Measurements from ENCODE around the gene VAV2.
A peak's percentile ranks its signal among the peaks of the same experiment; 100 is the strongest.

Gene VAV2

DNA sequence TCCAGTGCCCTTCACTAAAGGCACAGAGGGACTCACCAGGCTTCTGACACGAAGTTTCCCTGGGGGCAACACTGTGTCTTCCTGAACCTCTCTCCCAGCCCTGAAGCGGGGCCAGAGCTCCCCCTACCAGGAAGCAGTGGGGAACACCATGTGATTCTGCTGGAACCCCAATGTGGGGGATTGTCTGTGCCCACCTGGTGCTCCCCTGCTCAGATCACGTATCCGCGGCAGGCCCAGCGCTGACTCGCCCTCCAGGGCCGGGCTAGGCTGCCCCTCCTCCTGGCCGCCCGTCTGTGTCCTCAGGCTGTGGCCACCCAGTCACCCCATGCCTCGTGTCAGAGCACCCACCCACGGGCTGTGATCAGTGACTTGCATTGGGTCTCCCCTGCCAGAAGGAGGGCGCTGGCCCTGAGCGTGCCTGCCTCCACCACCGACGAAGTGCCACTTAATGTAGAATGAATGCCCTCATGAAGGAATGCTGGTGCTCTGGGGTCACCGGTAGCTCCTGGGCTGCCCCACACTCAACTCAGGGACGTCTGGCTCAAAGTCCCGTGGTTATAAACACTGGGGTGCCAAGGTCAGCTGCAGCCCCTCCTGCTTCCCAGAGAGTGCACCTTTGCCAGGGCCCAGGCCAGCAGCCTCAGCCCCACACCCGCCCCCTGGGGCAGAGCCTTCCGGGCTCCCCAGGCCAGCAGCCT lies 276.1 kb downstream of the VAV2 start:
- Histone ChIP-seq H2BK5ac (ENCODE audit: low read length) (peak overlapping the region; percentile 35), H4K91ac (ENCODE audit: low read depth, low read length, poor library complexity) (peak overlapping the region; percentile 30), H3K23ac (ENCODE audit: low read depth, low read length, poor library complexity) (peak overlapping the region; percentile 5), H3K27me3 (ENCODE audit: control insufficient read depth in 3 of 3, insufficient read depth in 3 of 3, low read depth in 1 of 3, low read length in 3 of 3) (no peaks in the 10 kb centered on the region), H2BK12ac (ENCODE audit: low read length) (peak overlapping the region; percentile 63), H3K4me1 (ENCODE audit: control insufficient read depth in 2 of 2, insufficient read depth in 1 of 2, low read depth in 1 of 2, low read length in 2 of 2) (peaks cover 15 to 17% of the 10 kb centered on the region in 2 donors), H2AFZ (ENCODE audit: low read length) (no peak overlapping the region), H3K14ac (ENCODE audit: low read length) (peak overlapping the region; percentile 97), H2AK5ac (ENCODE audit: low read depth, low read length) (peak overlapping the region; percentile 96), H3K36me3 (replicated peaks in 1 of 2; ENCODE audit: control insufficient read depth in 2 of 2, insufficient read depth in 2 of 2, low read length in 2 of 2) (no peaks in the 10 kb centered on the region), H3K9me3 (replicated peaks in 1 of 2; ENCODE audit: control insufficient read depth in 2 of 2, insufficient read depth in 1 of 2, low read depth in 1 of 2, low read length in 2 of 2) (no peaks in the 10 kb centered on the region), H3K4me3 (ENCODE audit: low read length in 2 of 2) (no peak overlapping the region), H3K27ac (replicated peaks; ENCODE audit: low read length) (no peak overlapping the region), H2BK15ac (ENCODE audit: low read length) (peak overlapping the region; percentile 91), H3K79me1 (ENCODE audit: low read depth, low read length) (no peaks in the 10 kb centered on the region), H3K4me2 (ENCODE audit: insufficient read depth, low read length, poor library complexity, severe bottlenecking) (no peak overlapping the region), H2BK120ac (ENCODE audit: low read depth, low read length) (no peak overlapping the region), H3K18ac (ENCODE audit: low read length) (peak overlapping the region; percentile 80), H4K8ac (ENCODE audit: low read depth, low read length) (no peak overlapping the region), H3K9ac (ENCODE audit: low read depth, low read length, poor library complexity) (peak overlapping the region; percentile 81), H3K4ac (ENCODE audit: low read length) (no peak overlapping the region)
- no CpG with 5 or more reads among the region's 21 CpGs for WGBS, 2 donors (ENCODE audit: extremely low coverage in 2 of 2, insufficient read length in 2 of 2, insufficient replicate concordance in 1 of 2)
- DNase-seq (ENCODE audit: low spot score) = no peak

DNA sequence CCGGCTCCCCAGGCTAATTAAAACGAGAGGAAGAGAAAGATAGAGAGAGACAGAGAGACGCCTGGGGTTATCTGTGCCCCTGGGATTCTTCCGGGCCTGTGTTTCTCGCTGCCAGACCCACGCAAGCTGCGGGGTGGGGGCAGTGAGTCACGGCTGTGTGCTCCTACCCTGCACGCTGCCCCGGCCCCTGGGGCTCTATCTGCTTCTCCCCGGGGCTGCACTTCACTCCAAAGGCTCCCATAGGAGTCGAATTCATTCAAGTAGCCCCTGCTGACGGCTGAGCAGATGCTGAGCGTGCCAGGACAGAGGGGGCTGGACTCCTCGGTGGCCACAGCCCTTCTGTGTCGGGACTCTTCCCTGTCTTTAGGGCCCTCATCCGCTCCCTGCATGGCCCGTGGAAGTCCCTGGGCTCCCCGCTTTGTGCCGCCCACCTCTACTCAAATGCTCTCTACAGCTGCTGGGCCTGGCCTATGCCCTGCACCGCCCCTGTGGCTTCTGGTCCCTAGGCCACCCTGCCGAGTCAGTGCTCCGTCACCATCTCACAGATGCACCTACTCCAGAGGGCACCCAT lies 276.7 kb downstream of the VAV2 start:
- Histone ChIP-seq H3K4me3 (ENCODE audit: low read length in 2 of 2) (no peak overlapping the region), H4K8ac (ENCODE audit: low read depth, low read length) (no peak overlapping the region), H3K9me3 (replicated peaks in 1 of 2; ENCODE audit: control insufficient read depth in 2 of 2, insufficient read depth in 1 of 2, low read depth in 1 of 2, low read length in 2 of 2) (no peaks in the 10 kb centered on the region), H4K91ac (ENCODE audit: low read depth, low read length, poor library complexity) (peak overlapping the region; percentile 30), H3K14ac (ENCODE audit: low read length) (peak overlapping the region; percentile 71), H3K23ac (ENCODE audit: low read depth, low read length, poor library complexity) (peak overlapping the region; percentile 80), H3K4me1 (ENCODE audit: control insufficient read depth in 2 of 2, insufficient read depth in 1 of 2, low read depth in 1 of 2, low read length in 2 of 2) (peaks cover 15 to 17% of the 10 kb centered on the region in 2 donors), H3K27me3 (ENCODE audit: control insufficient read depth in 3 of 3, insufficient read depth in 3 of 3, low read depth in 1 of 3, low read length in 3 of 3) (no peaks in the 10 kb centered on the region), H2AK5ac (ENCODE audit: low read depth, low read length) (peak overlapping the region; percentile 96), H3K36me3 (replicated peaks in 1 of 2; ENCODE audit: control insufficient read depth in 2 of 2, insufficient read depth in 2 of 2, low read length in 2 of 2) (no peaks in the 10 kb centered on the region), H3K79me1 (ENCODE audit: low read depth, low read length) (no peaks in the 10 kb centered on the region), H2BK12ac (ENCODE audit: low read length) (peak overlapping the region; percentile 63), H2BK15ac (ENCODE audit: low read length) (peak overlapping the region; percentile 91), H3K9ac (ENCODE audit: low read depth, low read length, poor library complexity) (peak overlapping the region; percentile 72), H3K27ac (replicated peaks; ENCODE audit: low read length) (no peak overlapping the region), H3K18ac (ENCODE audit: low read length) (peak overlapping the region; percentile 78), H2BK5ac (ENCODE audit: low read length) (peak overlapping the region; percentile 35), H2AFZ (ENCODE audit: low read length) (no peak overlapping the region), H2BK120ac (ENCODE audit: low read depth, low read length) (no peak overlapping the region), H3K4me2 (ENCODE audit: insufficient read depth, low read length, poor library complexity, severe bottlenecking) (no peak overlapping the region), H3K4ac (ENCODE audit: low read length) (no peak overlapping the region)
- no peak for DNase-seq (ENCODE audit: low spot score)
- WGBS, 2 donors (ENCODE audit: extremely low coverage in 2 of 2, insufficient read length in 2 of 2, insufficient replicate concordance in 1 of 2) = no CpG with 5 or more reads among the region's 23 CpGs

DNA sequence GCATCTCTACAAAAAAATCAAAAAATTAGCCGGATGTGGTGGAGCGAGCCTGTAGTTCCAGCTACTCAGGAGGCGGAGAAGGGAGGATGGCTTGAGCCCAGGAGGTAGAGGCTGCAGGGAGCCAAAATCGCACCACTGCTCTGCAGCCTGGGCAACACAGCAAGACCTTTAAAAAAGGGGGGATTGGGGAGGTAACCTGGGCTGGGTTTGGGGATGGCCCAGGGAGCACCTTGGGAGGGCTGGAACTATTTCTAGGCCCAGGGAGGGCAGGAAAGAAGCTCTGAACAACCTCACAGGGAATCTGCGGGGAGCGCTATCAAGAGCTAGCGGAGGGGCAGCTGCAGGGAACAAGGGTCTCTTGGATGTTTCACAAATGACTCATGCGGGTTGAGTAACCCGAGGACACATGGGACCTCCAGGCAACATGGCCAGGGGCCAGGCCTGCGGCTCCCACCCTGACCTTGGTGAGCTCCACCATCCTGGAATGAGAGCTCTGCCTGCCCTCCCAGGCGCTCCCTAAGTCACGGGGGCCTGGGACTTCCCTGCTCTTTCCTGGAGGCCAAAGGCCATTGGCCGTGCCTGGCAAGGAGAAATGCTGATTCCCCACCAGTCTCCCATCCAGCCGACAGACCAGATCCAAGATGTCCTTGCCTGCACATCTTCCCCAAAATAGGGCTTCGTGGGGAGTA lies 277.4 kb downstream of the VAV2 start:
- Histone ChIP-seq H3K4me3 (ENCODE audit: low read length in 2 of 2) (no peak overlapping the region), H3K23ac (ENCODE audit: low read depth, low read length, poor library complexity) (peak overlapping the region; percentile 65), H2AFZ (ENCODE audit: low read length) (no peak overlapping the region), H3K27me3 (ENCODE audit: control insufficient read depth in 3 of 3, insufficient read depth in 3 of 3, low read depth in 1 of 3, low read length in 3 of 3) (no peaks in the 10 kb centered on the region), H2BK5ac (ENCODE audit: low read length) (no peak overlapping the region), H3K4me2 (ENCODE audit: insufficient read depth, low read length, poor library complexity, severe bottlenecking) (no peak overlapping the region), H3K18ac (ENCODE audit: low read length) (peak overlapping the region; percentile 87), H4K91ac (ENCODE audit: low read depth, low read length, poor library complexity) (no peak overlapping the region), H3K4me1 (ENCODE audit: control insufficient read depth in 2 of 2, insufficient read depth in 1 of 2, low read depth in 1 of 2, low read length in 2 of 2) (peaks cover 15 to 17% of the 10 kb centered on the region in 2 donors), H2BK15ac (ENCODE audit: low read length) (peak overlapping the region; percentile 27), H3K79me1 (ENCODE audit: low read depth, low read length) (no peaks in the 10 kb centered on the region), H3K9ac (ENCODE audit: low read depth, low read length, poor library complexity) (no peak overlapping the region), H3K4ac (ENCODE audit: low read length) (no peak overlapping the region), H3K27ac (replicated peaks; ENCODE audit: low read length) (no peak overlapping the region), H2AK5ac (ENCODE audit: low read depth, low read length) (peak overlapping the region; percentile 96), H2BK120ac (ENCODE audit: low read depth, low read length) (no peak overlapping the region), H3K36me3 (replicated peaks in 1 of 2; ENCODE audit: control insufficient read depth in 2 of 2, insufficient read depth in 2 of 2, low read length in 2 of 2) (no peaks in the 10 kb centered on the region), H3K14ac (ENCODE audit: low read length) (peak overlapping the region; percentile 71), H3K9me3 (replicated peaks in 1 of 2; ENCODE audit: control insufficient read depth in 2 of 2, insufficient read depth in 1 of 2, low read depth in 1 of 2, low read length in 2 of 2) (no peaks in the 10 kb centered on the region), H2BK12ac (ENCODE audit: low read length) (no peak overlapping the region), H4K8ac (ENCODE audit: low read depth, low read length) (peak overlapping the region; percentile 65)
- DNase-seq (ENCODE audit: low spot score) = no peak
- WGBS, 2 donors (ENCODE audit: extremely low coverage in 2 of 2, insufficient read length in 2 of 2, insufficient replicate concordance in 1 of 2) = no CpG with 5 or more reads among the region's 15 CpGs

DNA sequence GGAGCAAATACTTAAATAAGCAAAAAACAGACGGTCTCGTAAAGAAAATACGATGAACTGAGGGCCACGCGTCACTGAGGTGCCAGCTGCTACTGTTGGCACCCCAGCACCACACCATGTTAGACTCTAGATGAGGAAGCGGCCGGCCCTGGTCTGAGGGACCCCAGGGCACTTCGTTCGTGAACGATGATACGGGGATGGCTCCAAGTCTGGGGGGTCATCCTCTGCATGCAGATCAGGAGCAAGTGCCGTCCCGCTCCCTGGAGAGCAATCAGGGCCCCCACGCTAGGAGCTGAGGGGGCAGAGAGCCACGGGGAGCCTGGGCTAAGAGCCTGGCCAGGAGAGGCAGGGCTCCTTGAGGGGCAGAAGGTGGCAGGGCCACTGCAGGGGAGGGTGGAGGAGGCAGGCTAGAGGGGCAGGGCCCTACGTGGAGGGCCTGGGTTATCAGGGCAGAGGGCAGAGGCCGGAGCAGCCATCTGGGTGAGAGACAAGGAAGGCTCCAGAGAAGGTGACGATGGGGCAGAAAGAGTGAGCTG lies 278.1 kb downstream of the VAV2 start:
- Histone ChIP-seq H3K4ac (ENCODE audit: low read length) (no peak overlapping the region), H2BK120ac (ENCODE audit: low read depth, low read length) (peak overlapping the region; percentile 87), H3K79me1 (ENCODE audit: low read depth, low read length) (no peaks in the 10 kb centered on the region), H3K4me2 (ENCODE audit: insufficient read depth, low read length, poor library complexity, severe bottlenecking) (no peak overlapping the region), H3K4me1 (ENCODE audit: control insufficient read depth in 2 of 2, insufficient read depth in 1 of 2, low read depth in 1 of 2, low read length in 2 of 2) (peaks cover 17 to 18% of the 10 kb centered on the region in 2 donors), H3K27me3 (ENCODE audit: control insufficient read depth in 3 of 3, insufficient read depth in 3 of 3, low read depth in 1 of 3, low read length in 3 of 3) (no peaks in the 10 kb centered on the region), H3K23ac (ENCODE audit: low read depth, low read length, poor library complexity) (no peak overlapping the region), H2BK12ac (ENCODE audit: low read length) (peak overlapping the region; percentile 95), H4K8ac (ENCODE audit: low read depth, low read length) (peak overlapping the region; percentile 82), H4K91ac (ENCODE audit: low read depth, low read length, poor library complexity) (no peak overlapping the region), H2AFZ (ENCODE audit: low read length) (no peak overlapping the region), H3K9ac (ENCODE audit: low read depth, low read length, poor library complexity) (peak overlapping the region; percentile 60), H3K9me3 (replicated peaks in 1 of 2; ENCODE audit: control insufficient read depth in 2 of 2, insufficient read depth in 1 of 2, low read depth in 1 of 2, low read length in 2 of 2) (no peaks in the 10 kb centered on the region), H3K27ac (replicated peaks; ENCODE audit: low read length) (no peak overlapping the region), H3K4me3 (ENCODE audit: low read length in 2 of 2) (no peak overlapping the region), H2BK15ac (ENCODE audit: low read length) (peak overlapping the region; percentile 96), H3K18ac (ENCODE audit: low read length) (peak overlapping the region; percentile 83), H3K14ac (ENCODE audit: low read length) (peak overlapping the region; percentile 96), H2AK5ac (ENCODE audit: low read depth, low read length) (peak overlapping the region; percentile 86), H2BK5ac (ENCODE audit: low read length) (no peak overlapping the region), H3K36me3 (replicated peaks in 1 of 2; ENCODE audit: control insufficient read depth in 2 of 2, insufficient read depth in 2 of 2, low read length in 2 of 2) (no peaks in the 10 kb centered on the region)
- no peak for DNase-seq (ENCODE audit: low spot score)
- WGBS, 2 donors (ENCODE audit: extremely low coverage in 2 of 2, insufficient read length in 2 of 2, insufficient replicate concordance in 1 of 2) = no CpG with 5 or more reads among the region's 18 CpGs

All from neuronal stem cell (in vitro differentiated cells).